Stimulated activated CD8-positive, alpha-beta memory T cell treated with anti-CD3 and anti-CD28 coated beads, Interleukin-12 subunit alpha, Interleukin-12 subunit beta, amount 100 ng/mL, for 1 hour (primary cell): ENCODE results near the gene SHROOM3.
"Not testable (repeated sequence)": the region's sequence is repeated elsewhere in the genome, so short reads cannot be mapped to it uniquely, and the experiment has no call there.

Experiments
- DNase-seq: peaks from one replicate; pipeline ENCODE4 v3.0.0-alpha.2; 2020; ENCODE audit warnings: low read depth

Gene SHROOM3

GRCh38 chr4:76434901-76435527 is at the start of gene SHROOM3:
SHROOM3 (plus strand) TSS chr4:76435229; CDS start chr4:76436053, 824 bp downstream.
- no peak for DNase-seq

GRCh38 chr4:76385974-76386373 is 49.1 kb upstream of the SHROOM3 start:
- no peak for DNase-seq

DNA sequence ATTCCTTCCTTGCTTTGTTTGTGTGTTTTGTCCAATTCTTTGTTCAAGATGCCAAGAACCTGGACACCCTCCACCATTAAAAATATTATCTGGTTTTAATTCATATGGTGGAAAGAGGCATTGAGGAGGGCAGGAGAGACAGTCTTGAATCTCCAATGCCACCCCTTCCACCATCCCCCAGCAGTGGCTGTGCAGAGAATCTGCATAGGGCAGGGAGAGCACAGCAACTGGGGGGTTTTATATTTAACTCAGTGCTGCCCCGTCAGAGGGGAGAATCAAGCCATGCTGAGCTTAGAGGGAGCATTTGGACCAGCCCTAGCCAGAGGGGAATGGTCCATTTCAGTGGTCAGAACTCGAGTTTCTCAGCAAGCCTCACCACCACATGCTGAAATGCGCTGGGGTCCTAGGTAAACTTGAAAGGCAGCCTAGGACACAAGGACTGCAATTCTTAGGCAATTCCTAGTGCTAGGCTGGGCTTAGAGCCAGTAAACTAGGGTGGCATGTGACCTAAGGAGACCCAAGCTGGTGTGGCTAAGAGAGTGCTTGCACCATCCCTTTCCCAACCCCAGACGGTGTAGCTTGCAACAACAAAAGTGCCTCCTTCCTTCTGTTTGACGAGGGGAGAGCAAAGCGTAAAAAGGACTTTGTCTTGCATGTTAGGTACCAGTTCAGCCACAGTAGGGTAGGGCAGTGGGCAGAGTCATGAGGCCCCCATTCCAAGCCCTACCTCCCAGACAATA is 48.3 kb upstream of the SHROOM3 start:
- DNase-seq = no peak

- no peak for DNase-seq
Observed at GRCh38 chr4:76388160-76388908, 46.7 kb upstream of the SHROOM3 start.

DNA sequence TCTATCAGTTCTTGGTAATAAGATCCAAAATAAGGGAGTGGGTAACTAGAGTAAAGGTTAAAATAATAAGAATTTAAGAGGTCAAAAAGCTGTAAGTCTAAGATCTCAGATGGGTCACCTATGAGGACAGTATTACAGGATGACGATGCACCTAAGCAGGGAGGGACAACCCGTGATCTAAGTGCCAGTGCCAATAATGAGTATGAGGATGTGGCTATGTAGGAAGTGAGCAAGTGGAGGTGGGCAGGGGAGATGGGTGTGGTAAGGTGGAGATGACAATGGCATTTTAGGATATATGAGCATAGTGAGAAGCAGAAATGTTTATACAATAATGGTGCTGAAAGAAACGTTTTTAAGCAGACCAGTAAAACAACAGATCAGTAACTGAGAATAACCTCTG is 33.4 kb upstream of the SHROOM3 start:
- DNase-seq = no peak

- DNase-seq = no peak
Observed at GRCh38 chr4:76406081-76406480, 28.9 kb upstream of the SHROOM3 start.

GRCh38 chr4:76407440-76408119 is 27.4 kb upstream of the SHROOM3 start:
- DNase-seq = no peak

GRCh38 chr4:76410636-76411035 is 24.4 kb upstream of the SHROOM3 start:
- no peak for DNase-seq

GRCh38 chr4:76420188-76420761 is 14.8 kb upstream of the SHROOM3 start:
- no peak for DNase-seq

- no peak for DNase-seq
Observed at GRCh38 chr4:76420762-76421581, 14.1 kb upstream of the SHROOM3 start, which contains the start of gene CCDC158. CCDC158 (minus strand) TSS chr4:76421141; CDS start chr4:76403207, 17,934 bp downstream.

- not testable (repeated sequence) for DNase-seq
Observed at GRCh38 chr4:76423159-76423558, 11.9 kb upstream of the SHROOM3 start.

GRCh38 chr4:76426272-76426671 is 8.8 kb upstream of the SHROOM3 start:
- DNase-seq = no peak

- no peak for DNase-seq
Observed at GRCh38 chr4:76429636-76430035, 5.4 kb upstream of the SHROOM3 start.

- DNase-seq = no peak
Observed at GRCh38 chr4:76430519-76431388, 4.3 kb upstream of the SHROOM3 start.

- DNase-seq = no peak
Observed at GRCh38 chr4:76435528-76436319, 695 bp downstream of the SHROOM3 start.

DNA sequence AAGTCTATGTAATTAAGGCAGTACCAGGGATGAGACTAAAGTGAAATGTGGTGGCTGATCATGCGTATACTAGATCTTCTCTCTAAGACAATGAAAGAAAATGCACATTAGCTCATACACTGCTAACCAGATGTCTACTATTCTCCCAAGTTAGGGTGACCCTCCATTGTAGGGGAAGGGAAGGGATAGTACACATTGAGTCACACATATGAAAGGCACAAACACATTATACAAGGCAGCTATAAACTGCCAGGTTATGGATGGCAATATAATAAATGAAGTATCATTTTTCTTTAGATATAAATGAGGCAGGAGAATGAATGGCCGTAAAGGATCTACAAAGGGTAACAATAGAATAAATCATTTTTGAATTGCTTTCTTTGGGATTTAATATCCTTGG is 4.5 kb downstream of the SHROOM3 start:
- no peak for DNase-seq

GRCh38 chr4:76441881-76442280 is 6.9 kb downstream of the SHROOM3 start:
- no peak for DNase-seq

DNA sequence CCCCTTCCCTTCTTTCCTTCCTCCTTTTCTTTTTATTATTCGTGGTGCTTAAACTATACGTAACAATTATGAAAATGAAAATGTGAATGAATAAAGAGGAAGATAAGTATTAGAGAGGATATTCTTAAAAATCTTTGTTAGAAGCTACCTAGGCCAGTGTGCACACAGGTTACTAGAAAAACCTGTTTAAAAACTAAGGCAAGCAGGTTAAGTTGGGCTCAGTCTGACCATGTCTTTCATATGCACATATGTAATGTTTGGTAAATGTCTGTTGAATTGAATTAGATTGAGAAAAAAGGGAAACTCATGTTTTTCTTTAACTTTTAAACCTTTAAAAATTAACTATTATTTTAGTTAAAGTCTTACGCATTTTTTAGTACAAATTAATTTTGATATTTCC is 7.8 kb downstream of the SHROOM3 start:
- no peak for DNase-seq

DNA sequence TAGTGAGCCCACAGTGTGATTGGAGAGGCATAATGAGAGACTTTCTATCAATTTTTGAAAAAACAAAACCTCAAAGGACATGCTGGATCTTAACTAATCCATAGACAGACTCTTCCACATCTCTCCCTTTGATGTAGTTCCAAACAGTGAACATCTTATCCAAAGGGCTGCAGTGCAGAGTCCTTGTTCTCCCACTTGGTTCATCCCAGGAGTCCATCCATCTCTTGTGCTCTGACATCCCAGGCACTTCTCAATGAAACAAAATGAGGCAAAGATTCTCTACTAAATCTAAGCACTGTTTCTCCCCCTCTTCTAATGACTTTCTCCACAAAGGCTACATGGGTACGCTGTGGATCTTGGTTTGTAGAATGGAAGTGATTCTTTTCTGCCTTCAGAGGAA is 8.3 kb downstream of the SHROOM3 start:
- DNase-seq = no peak
